B cell (primary cell): Measurements from ENCODE around the gene FMN2. TPM values are rescaled to one million over a fixed set of nuclear protein-coding genes. Genes with fewer than 3 reads are reported as not detected.

ENCODE experiments used
- ATAC-seq: fragments of 200-7000 bp; cut with Tn5 transposase; one replicate; pipeline ENCODE4 v1.10.0; 2021; ENCODE audit warnings: low read depth, mild to moderate bottlenecking, moderate number of reproducible peaks, moderate library complexity
- CTCF ChIA-PET: fragments of 350-600 bp; sonication (Branson Sonifier 250); formaldehyde crosslinking; loops from one replicate; lab custom pipeline; 2021; ENCODE audit warnings: antibody characterized with exemption, inconsistent platforms; lab: Charles Lee
- POLR2A ChIA-PET: fragments of 350-600 bp; sonication (Branson Sonifier 250); formaldehyde crosslinking; loops from one replicate; lab custom pipeline; 2021; ENCODE audit warnings: antibody characterized with exemption; lab: Charles Lee
- DNase-seq: peaks from one replicate; pipeline ENCODE4 v3.0.0; 2013
- H2AFZ ChIP-seq: 2 replicates; pipeline ENCODE4 v1.6.1; 2012; ENCODE audit warnings: mild to moderate bottlenecking, low read depth, low read length; ENCODE audit not compliant: insufficient read depth, poor library complexity, severe bottlenecking
- H3K27ac ChIP-seq, 2 donors: 1 replicate in 1 of 2; 2 replicates in 1 of 2; pipeline ENCODE4 v1.5.1; 2012 to 2013; ENCODE audit warnings: low read length in 2 of 2, mild to moderate bottlenecking in 2 of 2, moderate library complexity in 1 of 2
- H3K27me3 ChIP-seq, 4 experiments: fragments of 200-600 bp in 1 of 4; sonication (generic) in 1 of 4; replicated peaks in 1 of 4; 1 replicate in 2 of 4; 2 replicates in 2 of 4; pipeline versions ENCODE4 v1.6.1 to v1.7.0; 2013 to 2016; ENCODE audit warnings: low read length in 3 of 4, mild to moderate bottlenecking in 2 of 4, mixed read lengths in 1 of 4, moderate library complexity in 1 of 4; ENCODE audit not compliant: insufficient read depth in 4 of 4, control insufficient read depth in 3 of 4; ENCODE audit errors: control extremely low read depth in 1 of 4
- H3K36me3 ChIP-seq, 2 experiments: replicated peaks in 1 of 2; 1 replicate in 1 of 2; 2 replicates in 1 of 2; pipeline versions ENCODE4 v1.6.1 to v1.7.1; 2013; ENCODE audit warnings: low read length in 1 of 2; ENCODE audit not compliant: insufficient read depth in 2 of 2, control insufficient read depth in 1 of 2; ENCODE audit errors: control extremely low read depth in 1 of 2, extremely low read depth in 1 of 2
- H3K4me1 ChIP-seq, 2 donors: fragments of 200-600 bp in 1 of 2; sonication (generic) in 1 of 2; 1 replicate in 1 of 2; 2 replicates in 1 of 2; pipeline versions ENCODE4 v1.5.1 to v1.6.1; 2013 to 2017; ENCODE audit warnings: low read length in 2 of 2; ENCODE audit not compliant: control insufficient read depth in 2 of 2, insufficient read depth in 2 of 2
- H3K4me2 ChIP-seq: replicated peaks from 2 replicates; pipeline ENCODE3; 2012; ENCODE audit warnings: mild to moderate bottlenecking, low read depth, low read length; ENCODE audit not compliant: poor library complexity, severe bottlenecking
- H3K4me3 ChIP-seq, 5 experiments: fragments of 200-600 bp in 1 of 5; sonication (generic) in 1 of 5; 1 replicate in 3 of 5; 2 replicates in 2 of 5; pipeline versions ENCODE4 v1.5.1 to v1.7.0; 2011 to 2016; ENCODE audit warnings: low read length in 4 of 5, mild to moderate bottlenecking in 4 of 5, low read depth in 2 of 5, control low read depth in 1 of 5, moderate library complexity in 1 of 5; ENCODE audit not compliant: insufficient read depth in 1 of 5; ENCODE audit errors: control extremely low read depth in 1 of 5, extremely low read depth in 1 of 5
- H3K79me2 ChIP-seq: fragments of 200-600 bp; sonication (generic); one replicate; pipeline ENCODE4 v1.6.0; 2016; ENCODE audit warnings: low read length; ENCODE audit not compliant: control insufficient read depth, insufficient read depth
- H3K9ac ChIP-seq: fragments of 200-600 bp; sonication (generic); 2 replicates; pipeline ENCODE4 v1.6.1; 2017; ENCODE audit warnings: mild to moderate bottlenecking, low read length, moderate library complexity
- H3K9me3 ChIP-seq, 3 donors: one replicate each; pipeline versions ENCODE4 v1.6.1 to v1.7.1; 2013; ENCODE audit warnings: low read length in 2 of 3; ENCODE audit not compliant: control insufficient read depth in 2 of 3, insufficient read depth in 1 of 3; ENCODE audit errors: control extremely low read depth in 1 of 3
- H4K20me1 ChIP-seq: 2 replicates; pipeline ENCODE4 v1.6.0; 2012; ENCODE audit warnings: mild to moderate bottlenecking, low read length; ENCODE audit not compliant: insufficient read depth, control insufficient read depth, poor library complexity, severe bottlenecking
- H3K27ac Mint-ChIP-seq: one replicate; pipeline ENCODE4 v1.8.0; 2021; ENCODE audit warnings: mixed read lengths
- H3K27me3 Mint-ChIP-seq: one replicate; pipeline ENCODE4 v1.8.0; 2021; ENCODE audit warnings: mixed read lengths
- H3K4me1 Mint-ChIP-seq: one replicate; pipeline ENCODE4 v1.8.0; 2021; ENCODE audit warnings: mixed read lengths
- H3K4me3 Mint-ChIP-seq: one replicate; pipeline ENCODE4 v1.8.0; 2021; ENCODE audit warnings: mixed read lengths
- H3K9me3 Mint-ChIP-seq: one replicate; pipeline ENCODE4 v1.8.0; 2022; ENCODE audit warnings: mixed read lengths; ENCODE audit not compliant: insufficient read depth
- CTCF ChIP-seq: fragments of 200-600 bp; IDR thresholded peaks from one replicate; pipeline ENCODE4 v1.8.0; 2022; ENCODE audit warnings: antibody characterized with exemption, mild to moderate bottlenecking
- EZH2 ChIP-seq: IDR thresholded peaks from 2 replicates; pipeline ENCODE4 v1.6.1; 2012; ENCODE audit warnings: borderline replicate concordance, low read depth, mild to moderate bottlenecking, moderate library complexity, low read length; ENCODE audit not compliant: insufficient read depth, poor library complexity, severe bottlenecking
- WGBS: methylation state at CpG from one replicate; pipeline ENCODE4 v1.1.5; 2013; ENCODE audit warnings: missing lambda C conversion rate; ENCODE audit not compliant: insufficient coverage; 5-methylcytosine and 5-hydroxymethylcytosine counted together
- intact Hi-C: fragments of 100-400 bp; cut with micrococcal nuclease; formaldehyde crosslinking; loops from one replicate; pipeline ENCODE4 v1.10.0; 2022
- polyA plus RNA-seq: library from polyadenylated mRNA; depleted of rRNA; stranded (reverse); fragments of >200 nt; gene quantifications from 2 replicates; pipeline ENCODE4 v1.2.3, GENCODE V29; 2012
- total RNA-seq, 2 donors: library from RNA; stranded (reverse); fragments of 120-200 nt in 1 of 2; gene quantifications; 1 replicate in 1 of 2; 2 replicates in 1 of 2; pipeline versions ENCODE4 v1.2.3 to v1.2.4, GENCODE V29; 2013 to 2022

The FMN2 gene
- total and polyA plus RNA-seq, 2 donors (not counting 1 experiment from before 2014, with no cell fraction given), result not detected

GRCh38 chr1:240362046-240362445, 270.4 kb downstream of the FMN2 start:
- H3K4me1 Mint-ChIP-seq, result no peaks in the 10 kb centered on the region
- no peaks in the 10 kb centered on the region for H3K27me3 ChIP-seq
- no peaks in the 10 kb centered on the region for H4K20me1 ChIP-seq
- intact Hi-C loops, result no loop called here
- peaks cover 9% of the 10 kb centered on the region for H3K9me3 Mint-ChIP-seq
- ChIA-PET POLR2A (no interaction called here), CTCF (no interaction called here)
- no peak for ATAC-seq
- no peak overlapping the region for H3K4me3 ChIP-seq
- H3K9me3 ChIP-seq, result peaks cover 0 to 9% (median 0%) of the 10 kb centered on the region in 3 donors
- no peak overlapping the region for H3K9ac ChIP-seq
- DNase-seq, result no peak
- H2AFZ ChIP-seq, result no peak overlapping the region
- no peak overlapping the region for H3K27ac Mint-ChIP-seq
- no peaks in the 10 kb centered on the region for H3K36me3 ChIP-seq
- 100% methylated on average over 2 of the region's 5 CpGs for WGBS
- no peaks in the 10 kb centered on the region for H3K4me1 ChIP-seq
- no peak overlapping the region for H3K27ac ChIP-seq
- H3K27me3 Mint-ChIP-seq, result no peaks in the 10 kb centered on the region
- TF ChIP-seq EZH2 (no peak), CTCF (no peak)
- H3K79me2 ChIP-seq, result no peaks in the 10 kb centered on the region
- no peak overlapping the region for H3K4me2 ChIP-seq
- H3K4me3 Mint-ChIP-seq, result no peak overlapping the region

GRCh38 chr1:240362826-240363225, 271.1 kb downstream of the FMN2 start:
- H3K27ac Mint-ChIP-seq, result no peak overlapping the region

More at GRCh38 chr1:240362826-240363225, 271.1 kb downstream of the FMN2 start:
- Histone ChIP-seq H3K4me2 (no peak overlapping the region), H3K27me3 (no peaks in the 10 kb centered on the region), H3K4me1 (no peaks in the 10 kb centered on the region), H3K27ac (no peak overlapping the region), H3K9me3 (peaks cover 0 to 9% (median 0%) of the 10 kb centered on the region in 3 donors), H3K4me3 (no peak overlapping the region), H3K79me2 (no peaks in the 10 kb centered on the region), H3K9ac (no peak overlapping the region), H3K36me3 (no peaks in the 10 kb centered on the region), H2AFZ (no peak overlapping the region), H4K20me1 (no peaks in the 10 kb centered on the region)
- Mint-ChIP-seq H3K4me1 (no peaks in the 10 kb centered on the region), H3K27me3 (no peaks in the 10 kb centered on the region), H3K4me3 (no peak overlapping the region), H3K9me3 (peaks cover 11% of the 10 kb centered on the region)
- ATAC-seq (no peak), DNase-seq (no peak)
- ChIA-PET POLR2A (no interaction called here), CTCF (no interaction called here)
- no CpG with 5 or more reads among the region's 2 CpGs for WGBS
- TF ChIP-seq CTCF (no peak), EZH2 (no peak)
- intact Hi-C loops, result no loop called here
